K562 (cell line): ENCODE results near the gene SLC28A1.

Experiments
- MAZ ChIP-seq, 2 experiments: fragments of 450-650 bp in 1 of 2; sonication (generic) in 1 of 2; formaldehyde crosslinking; IDR thresholded peaks in 1 of 2; conservative IDR thresholded peaks in 1 of 2; 2 replicates each; pipeline versions ENCODE4 v1.4.0 to v1.5.0; 2020; ENCODE audit warnings: mild to moderate bottlenecking in 1 of 2, missing genetic modification reagents in 1 of 2
- MTF1 ChIP-seq: fragments of 250-450 bp; sonication (Bioruptor Pico); IDR thresholded peaks from 2 replicates; pipeline ENCODE4 v1.9.0; 2021; ENCODE audit warnings: moderate library complexity, mild to moderate bottlenecking, inconsistent platforms, borderline replicate concordance
- NR2C2 ChIP-seq, 2 experiments: fragments of 200-800 bp in 1 of 2; sonication (Bioruptor generic) in 1 of 2; sonication (generic) in 1 of 2; formaldehyde crosslinking in 1 of 2; IDR thresholded peaks; 2 replicates each; pipeline versions ENCODE4 v1.6.1 to v1.8.0; 2016 to 2022; ENCODE audit warnings: mild to moderate bottlenecking in 1 of 2, missing compliant biosample characterization in 1 of 2, missing genetic modification characterization in 1 of 2, missing genetic modification reagents in 1 of 2
- POLR2G ChIP-seq: fragments of 200-400 bp; formaldehyde crosslinking; IDR thresholded peaks from 2 replicates; pipeline ENCODE4 v1.6.1; 2017; ENCODE audit warnings: low read depth, mild to moderate bottlenecking, antibody characterized with exemption, low read length, moderate library complexity
- SREBF2 ChIP-seq: sonication (generic); formaldehyde crosslinking; IDR thresholded peaks from 2 replicates; pipeline ENCODE4 v1.4.0; 2020; ENCODE audit warnings: mild to moderate bottlenecking, missing genetic modification reagents
- USF2 ChIP-seq: sonication (generic); formaldehyde crosslinking; IDR thresholded peaks from 2 replicates; pipeline ENCODE4 v1.5.0; 2020; ENCODE audit warnings: missing genetic modification reagents

DNA sequence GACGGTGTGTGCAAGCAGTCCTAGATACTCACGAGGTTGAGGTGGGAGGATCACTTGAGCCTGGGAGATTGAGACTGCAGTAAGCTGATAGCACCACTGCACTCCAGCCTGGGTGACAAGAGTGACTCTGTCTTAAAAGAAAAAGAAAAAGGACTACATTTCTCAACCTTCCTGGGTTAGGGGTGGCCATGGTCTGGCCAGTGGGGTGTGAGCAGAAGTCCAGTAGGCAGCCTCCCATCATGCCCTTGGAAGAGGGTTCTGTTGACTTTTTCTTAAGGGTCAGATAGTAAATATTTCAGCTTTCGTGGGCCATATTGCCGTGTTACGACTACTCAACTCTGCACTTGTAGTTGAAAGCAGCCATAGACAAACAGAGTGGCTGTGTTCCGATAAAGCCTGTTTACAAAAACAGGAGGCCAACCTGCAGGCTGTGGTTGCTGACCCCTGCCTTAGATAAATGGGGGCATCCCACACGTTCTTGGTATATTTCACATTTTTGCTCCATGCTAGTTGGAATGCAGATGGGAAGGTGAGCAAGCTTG lies 66.2 kb downstream of the SLC28A1 start:
- TF ChIP-seq NR2C2 (CRISPR knock-in tag; IDR thresholded peaks at IDR 0.05) (no peak), NR2C2 (tag; IDR thresholded peaks at IDR 0.05) (peak; percentile 46; the same call in 1 of the 2 replicates), SREBF2 (CRISPR knock-in tag) (no peak), USF2 (CRISPR knock-in tag) (no peak), MAZ (CRISPR knock-in tag; conservative IDR thresholded peaks at IDR 0.05 in 1 of 2, IDR thresholded peaks at IDR 0.05 in 1 of 2) (peak in 1 of 2 experiments; percentile 44; a peak in 1 of 4 replicates), MTF1 (CRISPR knock-in tag) (no peak), POLR2G (no peak)
